Left ventricle myocardium inferior (tissue), 1 donor: ENCODE results near the gene NFIL3. TPM values are rescaled to one million over a fixed set of nuclear protein-coding genes. Genes with fewer than 3 reads are reported as not detected.

ENCODE experiments used
- DNase-seq: peaks from one replicate; pipeline ENCODE4 v3.0.0-alpha.2; 2020
- H3K27ac ChIP-seq: fragments of 200-600 bp; replicated peaks from 2 replicates; pipeline ENCODE4 v1.8.0; 2021
- H3K27me3 ChIP-seq: fragments of 200-600 bp; 2 replicates; pipeline ENCODE4 v1.8.0; 2021; ENCODE audit warnings: low read depth
- H3K36me3 ChIP-seq: fragments of 200-600 bp; 2 replicates; pipeline ENCODE4 v1.8.0; 2021
- H3K4me1 ChIP-seq: fragments of 200-600 bp; 2 replicates; pipeline ENCODE4 v1.8.0; 2021
- H3K4me3 ChIP-seq: fragments of 200-600 bp; 2 replicates; pipeline ENCODE4 v1.8.0; 2021; ENCODE audit warnings: mild to moderate bottlenecking, moderate library complexity
- H3K9me3 ChIP-seq: fragments of 200-600 bp; replicated peaks from 2 replicates; pipeline ENCODE4 v1.8.0; 2021
- CTCF ChIP-seq: fragments of 200-600 bp; IDR thresholded peaks from 2 replicates; pipeline ENCODE4 v1.8.0; 2021; ENCODE audit warnings: antibody characterized with exemption, mild to moderate bottlenecking, borderline replicate concordance
- intact Hi-C: fragments of 100-400 bp; cut with micrococcal nuclease; formaldehyde crosslinking; loops from one replicate; pipeline ENCODE4 v1.11.0; 2022
- total RNA-seq: library from RNA; stranded (reverse); fragmentation: NEBNext Ultra II Directional; extraction: Animal tissue kit (Norgen Biotek cat#: 25700); gene quantifications from one replicate; pipeline ENCODE4 v1.2.1, GENCODE V29; 2021
- donor health status: DM: no; HTN: yes; CAD: no; lungs with severe emphysema.

The NFIL3 gene
- total RNA-seq, 1 donor from 2014 or later, result 25.6 TPM

GRCh38 chr9:91451431-91452270 is 28.0 kb upstream of the NFIL3 start:
- Histone ChIP-seq H3K9me3 (peaks cover 6% of the 10 kb centered on the region), H3K27me3 (no peaks in the 10 kb centered on the region), H3K36me3 (no peaks in the 10 kb centered on the region), H3K4me3 (no peak overlapping the region), H3K27ac (no peak overlapping the region), H3K4me1 (no peaks in the 10 kb centered on the region)
- TF ChIP-seq CTCF, result no peak
- intact Hi-C loops, result no loop called here
- DNase-seq, result no peak

- H3K27ac ChIP-seq, result no peak overlapping the region
- H3K36me3 ChIP-seq, result no peaks in the 10 kb centered on the region
- H3K4me1 ChIP-seq, result no peaks in the 10 kb centered on the region
- intact Hi-C loops, result no loop called here
- TF ChIP-seq CTCF, result no peak
- no peak overlapping the region for H3K4me3 ChIP-seq
- H3K27me3 ChIP-seq, result peaks cover 9% of the 10 kb centered on the region
- peaks cover 23% of the 10 kb centered on the region for H3K9me3 ChIP-seq
- no peak for DNase-seq
Measured at GRCh38 chr9:91445135-91445534, 21.5 kb upstream of the NFIL3 start.

GRCh38 chr9:91443994-91444392 is 20.4 kb upstream of the NFIL3 start:
- no peak for DNase-seq
- Histone ChIP-seq H3K27ac (no peak overlapping the region), H3K9me3 (peaks cover 23% of the 10 kb centered on the region), H3K4me3 (no peak overlapping the region), H3K27me3 (peaks cover 9% of the 10 kb centered on the region), H3K4me1 (no peaks in the 10 kb centered on the region), H3K36me3 (no peaks in the 10 kb centered on the region)
- no peak for TF ChIP-seq CTCF
- intact Hi-C loops, result no loop called here

GRCh38 chr9:91443321-91443993 is 19.8 kb upstream of the NFIL3 start:
- intact Hi-C loops, result no loop called here
- H3K9me3 ChIP-seq, result peaks cover 23% of the 10 kb centered on the region
- no peak for TF ChIP-seq CTCF
- H3K27me3 ChIP-seq, result peaks cover 9% of the 10 kb centered on the region
- no peak overlapping the region for H3K4me3 ChIP-seq
- no peaks in the 10 kb centered on the region for H3K36me3 ChIP-seq
- no peak for DNase-seq
- no peak overlapping the region for H3K27ac ChIP-seq
- H3K4me1 ChIP-seq, result no peaks in the 10 kb centered on the region

- intact Hi-C loops, result no loop called here
- DNase-seq, result no peak
- no peak for TF ChIP-seq CTCF
- Histone ChIP-seq H3K36me3 (no peaks in the 10 kb centered on the region), H3K4me1 (no peaks in the 10 kb centered on the region), H3K27ac (no peak overlapping the region), H3K27me3 (no peaks in the 10 kb centered on the region), H3K4me3 (no peak overlapping the region), H3K9me3 (no peaks in the 10 kb centered on the region)
Measured at GRCh38 chr9:91436841-91437240, 13.2 kb upstream of the NFIL3 start.
